ENCODE data around the gene KHDC4. TPM values are rescaled to one million over a fixed set of nuclear protein-coding genes. Genes with fewer than 3 reads are reported as not detected.

KHDC4 gene
- total and polyA plus RNA-seq, 9 of the 15 experiments (the other 6 are each of a cell fraction or from before 2014, with no cell fraction given) = 12.1 to 185 (median 65.6) TPM

- no peak for FAIRE-seq
- H3K4me2 ChIP-seq (ENCODE audit: insufficient read depth, low read length) = no peak overlapping the region
These were observed 66.4 kb downstream of the KHDC4 start for GRCh38 chr1:155867766-155868165.

More at GRCh38 chr1:155867766-155868165, 66.4 kb downstream of the KHDC4 start:
- peak; percentile 80 for ATAC-seq
- H3K36me3 ChIP-seq (ENCODE audit: control insufficient read depth, insufficient read depth, low read length) = no peaks in the 10 kb centered on the region
- H2AFZ ChIP-seq (ENCODE audit: low read depth, low read length) = peak overlapping the region; percentile 80
- no peaks in the 10 kb centered on the region for H3K9me1 ChIP-seq (ENCODE audit: control insufficient read depth, insufficient read depth, low read length)
- CTCF ChIA-PET (ENCODE audit: low intra/inter-chr PET ratio) = no interaction called here
- WGBS (ENCODE audit: insufficient coverage, low coverage, missing lambda C conversion rate) = 20% methylated on average over 8 of the region's 8 CpGs
- H3K27ac ChIP-seq (ENCODE audit: extremely low read depth, low read depth, low read length) = no peak overlapping the region
- H3K79me2 ChIP-seq (ENCODE audit: control insufficient read depth, insufficient read depth, low read length) = no peaks in the 10 kb centered on the region
- no peaks in the 10 kb centered on the region for H4K20me1 ChIP-seq (replicated peaks; ENCODE audit: control insufficient read depth, insufficient read depth, low read length)
- intact Hi-C loops (cut with micrococcal nuclease) = no loop called here
- no peaks in the 10 kb centered on the region; a peak in 1 of 5 replicates for H3K27me3 ChIP-seq (ENCODE audit: control insufficient read depth in 2 of 2, insufficient read depth in 2 of 2, low read length in 2 of 2)
- peak in 1 of 4 experiments; percentile 45 for DNase-seq (ENCODE audit: extremely low read depth in 1 of 4, low spot score in 3 of 4)
- BruUV-seq (replicated peaks) = no TSS peak
- no peaks in the 10 kb centered on the region; a peak in 1 of 5 replicates for H3K4me1 ChIP-seq (replicated peaks in 1 of 2; ENCODE audit: control insufficient read depth in 2 of 2, insufficient read depth in 2 of 2, low read length in 2 of 2)
- TF ChIP-seq GTF2F1 (IDR thresholded peaks at IDR 0.05; ENCODE audit: low read depth, low read length) = no peak
- peak in 1 of 2 experiments; percentile 17; a peak in 1 of 4 replicates for TF ChIP-seq RAD21 (CRISPR knock-in tag; conservative IDR thresholded peaks at IDR 0.05 in 1 of 2, IDR thresholded peaks at IDR 0.05 in 1 of 2)
- TF ChIP-seq, protein P1, sequence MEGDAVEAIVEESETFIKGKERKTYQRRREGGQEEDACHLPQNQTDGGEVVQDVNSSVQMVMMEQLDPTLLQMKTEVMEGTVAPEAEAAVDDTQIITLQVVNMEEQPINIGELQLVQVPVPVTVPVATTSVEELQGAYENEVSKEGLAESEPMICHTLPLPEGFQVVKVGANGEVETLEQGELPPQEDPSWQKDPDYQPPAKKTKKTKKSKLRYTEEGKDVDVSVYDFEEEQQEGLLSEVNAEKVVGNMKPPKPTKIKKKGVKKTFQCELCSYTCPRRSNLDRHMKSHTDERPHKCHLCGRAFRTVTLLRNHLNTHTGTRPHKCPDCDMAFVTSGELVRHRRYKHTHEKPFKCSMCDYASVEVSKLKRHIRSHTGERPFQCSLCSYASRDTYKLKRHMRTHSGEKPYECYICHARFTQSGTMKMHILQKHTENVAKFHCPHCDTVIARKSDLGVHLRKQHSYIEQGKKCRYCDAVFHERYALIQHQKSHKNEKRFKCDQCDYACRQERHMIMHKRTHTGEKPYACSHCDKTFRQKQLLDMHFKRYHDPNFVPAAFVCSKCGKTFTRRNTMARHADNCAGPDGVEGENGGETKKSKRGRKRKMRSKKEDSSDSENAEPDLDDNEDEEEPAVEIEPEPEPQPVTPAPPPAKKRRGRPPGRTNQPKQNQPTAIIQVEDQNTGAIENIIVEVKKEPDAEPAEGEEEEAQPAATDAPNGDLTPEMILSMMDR (IDR thresholded peaks at IDR 0.05 in 2 of 3, conservative IDR thresholded peaks at IDR 0.05 in 1 of 3; ENCODE audit: insufficient read depth in 2 of 3, low read depth in 1 of 3, low read length in 3 of 3) = 0 out of 6 replicates have a peak, but pooled peaks of 1 of the 3 experiments have one; percentile 11
- TF ChIP-seq ASH1L (IDR thresholded peaks at IDR 0.05; ENCODE audit: borderline replicate concordance, low read depth, partially characterized antibody) = no peak
- TF ChIP-seq, protein P2, sequence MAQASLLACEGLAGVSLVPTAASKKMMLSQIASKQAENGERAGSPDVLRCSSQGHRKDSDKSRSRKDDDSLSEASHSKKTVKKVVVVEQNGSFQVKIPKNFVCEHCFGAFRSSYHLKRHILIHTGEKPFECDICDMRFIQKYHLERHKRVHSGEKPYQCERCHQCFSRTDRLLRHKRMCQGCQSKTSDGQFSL (CRISPR knock-in tag; IDR thresholded peaks at IDR 0.05) = no peak
- TF ChIP-seq, protein P2 (tag; IDR thresholded peaks at IDR 0.05) = no peak
- TF ChIP-seq, protein P3, sequence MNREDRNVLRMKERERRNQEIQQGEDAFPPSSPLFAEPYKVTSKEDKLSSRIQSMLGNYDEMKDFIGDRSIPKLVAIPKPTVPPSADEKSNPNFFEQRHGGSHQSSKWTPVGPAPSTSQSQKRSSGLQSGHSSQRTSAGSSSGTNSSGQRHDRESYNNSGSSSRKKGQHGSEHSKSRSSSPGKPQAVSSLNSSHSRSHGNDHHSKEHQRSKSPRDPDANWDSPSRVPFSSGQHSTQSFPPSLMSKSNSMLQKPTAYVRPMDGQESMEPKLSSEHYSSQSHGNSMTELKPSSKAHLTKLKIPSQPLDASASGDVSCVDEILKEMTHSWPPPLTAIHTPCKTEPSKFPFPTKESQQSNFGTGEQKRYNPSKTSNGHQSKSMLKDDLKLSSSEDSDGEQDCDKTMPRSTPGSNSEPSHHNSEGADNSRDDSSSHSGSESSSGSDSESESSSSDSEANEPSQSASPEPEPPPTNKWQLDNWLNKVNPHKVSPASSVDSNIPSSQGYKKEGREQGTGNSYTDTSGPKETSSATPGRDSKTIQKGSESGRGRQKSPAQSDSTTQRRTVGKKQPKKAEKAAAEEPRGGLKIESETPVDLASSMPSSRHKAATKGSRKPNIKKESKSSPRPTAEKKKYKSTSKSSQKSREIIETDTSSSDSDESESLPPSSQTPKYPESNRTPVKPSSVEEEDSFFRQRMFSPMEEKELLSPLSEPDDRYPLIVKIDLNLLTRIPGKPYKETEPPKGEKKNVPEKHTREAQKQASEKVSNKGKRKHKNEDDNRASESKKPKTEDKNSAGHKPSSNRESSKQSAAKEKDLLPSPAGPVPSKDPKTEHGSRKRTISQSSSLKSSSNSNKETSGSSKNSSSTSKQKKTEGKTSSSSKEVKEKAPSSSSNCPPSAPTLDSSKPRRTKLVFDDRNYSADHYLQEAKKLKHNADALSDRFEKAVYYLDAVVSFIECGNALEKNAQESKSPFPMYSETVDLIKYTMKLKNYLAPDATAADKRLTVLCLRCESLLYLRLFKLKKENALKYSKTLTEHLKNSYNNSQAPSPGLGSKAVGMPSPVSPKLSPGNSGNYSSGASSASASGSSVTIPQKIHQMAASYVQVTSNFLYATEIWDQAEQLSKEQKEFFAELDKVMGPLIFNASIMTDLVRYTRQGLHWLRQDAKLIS (CRISPR knock-in tag; IDR thresholded peaks at IDR 0.05) = no peak
- no peak for TF ChIP-seq TCF3 (CRISPR knock-in tag; IDR thresholded peaks at IDR 0.05)
- TF ChIP-seq NCOR1 (IDR thresholded peaks at IDR 0.05) = no peak
- in situ Hi-C loops (cut with MboI) = no loop called here
- POLR2A ChIA-PET = interaction anchor here (1.9 kb wide), 1 partner anchor 8 kb away, joined by 9 read pairs; the partner anchor contains the start of gene SYT11
- H3K4me3 ChIP-seq = no peak overlapping the region
- no peaks in the 10 kb centered on the region for H3K9me3 ChIP-seq (replicated peaks; ENCODE audit: control insufficient read depth, insufficient read depth, low read depth, low read length)
- no peak overlapping the region for H3K9ac ChIP-seq (ENCODE audit: insufficient read depth in 1 of 2, low read depth in 2 of 2, low read length in 2 of 2)

Measured in K562 (cell line).